GM20000 (cell line): ENCODE data around the gene YPEL1.
"Not testable (repeated sequence)": the region's sequence is repeated elsewhere in the genome, so short reads cannot be mapped to it uniquely, and the experiment has no call there.

Experiments
- DNase-seq: peaks from one replicate; pipeline ENCODE4 v3.0.0; 2012; ENCODE audit warnings: low spot score
- TF ChIP-seq, protein P1 (sequence below): IDR thresholded peaks from 2 replicates; pipeline ENCODE4 v1.5.1; 2012; ENCODE audit warnings: mild to moderate bottlenecking, control low read depth; ENCODE audit errors: extremely low read depth, missing control alignments

The YPEL1 gene

DNA sequence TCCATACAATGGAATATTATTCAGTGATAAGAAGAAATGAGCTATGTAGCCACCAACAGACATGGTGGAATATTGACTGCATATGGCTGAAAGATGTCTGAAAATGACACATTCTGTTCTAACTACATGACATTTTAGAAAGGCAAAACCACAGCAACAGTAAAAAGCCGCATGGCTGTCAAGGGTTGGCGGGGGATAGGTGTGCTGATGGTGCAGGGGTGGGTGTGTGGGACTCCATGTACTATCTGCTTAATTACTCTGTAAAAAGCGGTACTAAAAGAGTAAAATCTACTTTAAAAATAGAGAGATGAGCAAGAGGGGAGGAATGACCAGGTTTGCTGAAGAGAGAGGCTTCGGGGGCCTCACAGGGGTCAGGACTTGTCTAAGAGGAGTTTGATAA, 16.7 kb upstream of the YPEL1 start:
- DNase-seq, result no peak
- TF ChIP-seq, protein P1, sequence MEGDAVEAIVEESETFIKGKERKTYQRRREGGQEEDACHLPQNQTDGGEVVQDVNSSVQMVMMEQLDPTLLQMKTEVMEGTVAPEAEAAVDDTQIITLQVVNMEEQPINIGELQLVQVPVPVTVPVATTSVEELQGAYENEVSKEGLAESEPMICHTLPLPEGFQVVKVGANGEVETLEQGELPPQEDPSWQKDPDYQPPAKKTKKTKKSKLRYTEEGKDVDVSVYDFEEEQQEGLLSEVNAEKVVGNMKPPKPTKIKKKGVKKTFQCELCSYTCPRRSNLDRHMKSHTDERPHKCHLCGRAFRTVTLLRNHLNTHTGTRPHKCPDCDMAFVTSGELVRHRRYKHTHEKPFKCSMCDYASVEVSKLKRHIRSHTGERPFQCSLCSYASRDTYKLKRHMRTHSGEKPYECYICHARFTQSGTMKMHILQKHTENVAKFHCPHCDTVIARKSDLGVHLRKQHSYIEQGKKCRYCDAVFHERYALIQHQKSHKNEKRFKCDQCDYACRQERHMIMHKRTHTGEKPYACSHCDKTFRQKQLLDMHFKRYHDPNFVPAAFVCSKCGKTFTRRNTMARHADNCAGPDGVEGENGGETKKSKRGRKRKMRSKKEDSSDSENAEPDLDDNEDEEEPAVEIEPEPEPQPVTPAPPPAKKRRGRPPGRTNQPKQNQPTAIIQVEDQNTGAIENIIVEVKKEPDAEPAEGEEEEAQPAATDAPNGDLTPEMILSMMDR, result no peak

- TF ChIP-seq, protein P1, result no peak
- no peak for DNase-seq
These were observed 10.4 kb upstream of the YPEL1 start for GRCh38 chr22:21745948-21746347.

- DNase-seq, result not testable (repeated sequence)
These were observed 9.3 kb upstream of the YPEL1 start for GRCh38 chr22:21744917-21745316.

DNA sequence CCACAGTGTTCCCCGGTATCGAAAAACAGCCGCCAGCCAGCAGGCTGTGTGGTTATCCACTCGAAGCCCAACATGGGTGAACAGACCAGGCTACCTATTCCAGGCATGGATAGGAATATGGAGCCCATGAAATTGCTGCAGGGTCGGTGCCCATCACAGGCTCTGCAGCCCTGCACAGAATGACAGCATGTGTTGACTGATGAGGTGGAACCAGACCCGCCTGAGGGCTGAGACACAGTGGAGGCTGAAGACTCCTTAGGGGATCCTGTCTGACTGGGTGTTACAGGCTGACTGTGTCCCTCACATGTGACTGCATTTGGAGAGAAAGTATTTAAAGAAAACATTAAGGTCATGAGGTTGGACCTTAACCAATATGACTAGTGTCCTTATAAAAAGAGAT, 6.2 kb upstream of the YPEL1 start:
- DNase-seq, result no peak
- TF ChIP-seq, protein P1, result no peak

DNA sequence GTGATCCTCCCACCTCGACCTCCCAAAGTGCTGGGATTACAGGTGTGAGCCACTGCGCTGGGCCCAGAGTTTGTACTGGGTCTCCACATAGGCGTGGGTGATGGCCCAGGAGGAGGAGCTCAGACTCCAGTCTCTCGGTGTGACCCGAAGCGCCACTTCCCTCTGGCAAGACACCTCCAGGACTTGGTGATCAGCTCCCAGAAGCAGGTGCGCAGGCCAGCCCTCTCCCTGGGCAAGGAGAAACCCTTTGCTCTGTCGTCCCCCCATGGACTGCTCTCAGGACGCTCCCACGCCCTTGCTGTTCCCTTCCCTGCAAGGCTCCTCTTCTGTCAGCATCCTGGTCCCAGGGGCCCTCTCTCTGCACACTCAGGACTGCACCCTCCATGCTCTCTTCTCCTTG, 5.5 kb upstream of the YPEL1 start:
- TF ChIP-seq, protein P1, result no peak
- no peak for DNase-seq

DNA sequence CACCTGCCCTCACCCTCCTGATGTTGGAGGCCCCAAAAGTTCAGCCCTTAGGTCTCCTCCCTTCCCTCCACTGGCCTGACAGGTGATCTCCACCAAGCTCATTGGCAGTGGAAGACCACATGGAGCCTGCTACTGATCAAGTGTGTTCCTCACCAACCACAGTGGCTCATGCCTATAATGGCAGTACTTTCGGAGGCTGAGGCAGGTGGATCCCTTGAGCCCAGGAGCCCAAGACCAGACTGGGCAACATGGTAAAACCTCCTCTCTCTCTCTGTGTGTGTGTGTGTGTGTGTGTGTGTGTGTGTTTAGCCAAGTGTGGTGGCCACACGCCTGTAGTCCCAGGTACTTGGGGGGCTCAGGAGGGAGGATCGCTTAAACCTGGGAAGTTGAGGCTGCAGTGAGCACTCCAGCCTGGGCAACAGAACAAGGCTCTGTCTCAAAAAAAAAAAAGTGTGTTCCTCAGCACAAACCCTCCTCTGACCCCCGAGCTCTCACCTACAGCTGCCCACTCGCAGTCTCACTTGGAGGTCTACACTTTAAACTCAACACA, 4.3 kb upstream of the YPEL1 start:
- TF ChIP-seq, protein P1, result no peak
- DNase-seq, result no peak

DNA sequence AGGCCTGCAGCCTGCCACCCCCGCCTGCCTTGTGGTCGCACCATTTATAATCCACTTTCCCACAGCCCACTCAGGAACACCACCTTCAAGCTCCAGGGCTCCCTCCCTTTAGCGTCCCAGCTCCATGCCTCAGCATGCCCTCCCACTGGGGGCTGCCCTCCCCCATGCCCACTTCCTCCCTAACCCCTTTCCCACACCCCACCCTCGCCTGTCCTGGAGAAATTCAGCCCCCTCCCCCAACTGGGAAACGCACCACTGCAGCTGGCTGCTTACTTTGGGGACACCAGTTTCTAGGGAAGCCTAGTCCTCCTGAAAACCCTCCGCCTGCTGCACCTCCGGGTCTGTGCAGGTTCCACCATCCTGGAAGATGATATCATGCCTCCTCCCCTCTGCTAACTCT, 3.4 kb upstream of the YPEL1 start:
- no peak for DNase-seq
- TF ChIP-seq, protein P1, result no peak

- DNase-seq, result no peak
- TF ChIP-seq, protein P1, result no peak
These were observed 2.5 kb upstream of the YPEL1 start for GRCh38 chr22:21738081-21738480.
